GM03348 (cell line): ENCODE results near the gene STKLD1.
"Not testable (repeated sequence)": the region's sequence is repeated elsewhere in the genome, so short reads cannot be mapped to it uniquely, and the experiment has no call there.

Experiments used
- DNase-seq: peaks from one replicate; pipeline ENCODE4 v3.0.0; 2012; ENCODE audit warnings: low spot score

The STKLD1 gene

DNA sequence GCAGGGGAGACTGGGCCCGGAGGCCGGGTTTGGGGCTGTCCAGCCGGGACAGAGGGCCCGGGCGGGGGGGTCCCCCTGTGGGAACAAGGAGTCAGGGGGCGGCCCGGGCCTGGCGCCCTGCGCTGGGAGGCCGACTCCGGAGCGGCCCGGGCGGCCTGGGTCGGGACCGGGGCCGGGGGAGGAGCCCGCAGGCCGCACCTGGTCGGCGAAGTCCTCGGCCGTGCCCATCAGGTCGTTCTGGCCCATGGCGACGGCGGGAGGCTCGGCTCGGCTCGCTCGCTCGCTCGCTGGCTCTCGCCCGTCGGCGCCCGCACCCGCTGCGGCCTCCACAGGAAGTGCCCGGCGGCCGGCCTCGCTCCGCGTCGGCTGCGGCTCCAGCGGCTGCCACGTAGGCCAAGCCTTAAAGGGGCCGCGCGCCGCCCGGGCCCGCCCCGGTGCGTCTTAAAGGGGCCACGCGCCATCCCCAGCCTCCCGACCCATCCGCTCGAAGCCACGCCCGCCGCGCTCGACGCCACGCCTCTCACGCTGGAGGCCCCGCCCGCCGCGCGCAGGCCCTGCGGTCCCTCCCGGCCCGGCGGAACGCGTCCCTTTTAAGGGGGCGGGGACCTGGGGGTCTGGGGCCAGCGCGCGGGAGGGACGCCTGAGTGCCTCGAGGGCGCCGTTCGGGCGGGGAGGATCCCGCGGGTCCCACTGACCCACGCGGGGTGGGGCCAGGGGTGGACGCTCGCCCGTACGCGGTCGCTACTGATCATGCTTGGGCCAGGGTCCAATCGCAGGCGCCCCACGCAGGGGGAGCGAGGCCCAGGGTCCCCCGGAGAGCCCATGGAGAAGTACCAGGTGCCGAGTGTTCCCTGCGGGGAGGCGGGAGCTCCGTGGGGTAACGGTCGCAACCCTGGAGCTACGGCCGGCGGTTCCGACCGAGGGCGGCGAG, at the start of gene STKLD1, which contains the start of gene SURF4:
STKLD1 (plus strand) TSS at position 643 of the 931 bp plus-strand sequence; CDS start at position 751, 108 bp downstream.
SURF4 (minus strand) TSS at position 337 of the 931 bp plus-strand sequence; CDS start at position 246, 91 bp downstream.
- peak; percentile 100 for DNase-seq

- not testable (repeated sequence) for DNase-seq
These were observed 49.1 kb upstream of the STKLD1 start for GRCh38 chr9:133327021-133327420.

DNA sequence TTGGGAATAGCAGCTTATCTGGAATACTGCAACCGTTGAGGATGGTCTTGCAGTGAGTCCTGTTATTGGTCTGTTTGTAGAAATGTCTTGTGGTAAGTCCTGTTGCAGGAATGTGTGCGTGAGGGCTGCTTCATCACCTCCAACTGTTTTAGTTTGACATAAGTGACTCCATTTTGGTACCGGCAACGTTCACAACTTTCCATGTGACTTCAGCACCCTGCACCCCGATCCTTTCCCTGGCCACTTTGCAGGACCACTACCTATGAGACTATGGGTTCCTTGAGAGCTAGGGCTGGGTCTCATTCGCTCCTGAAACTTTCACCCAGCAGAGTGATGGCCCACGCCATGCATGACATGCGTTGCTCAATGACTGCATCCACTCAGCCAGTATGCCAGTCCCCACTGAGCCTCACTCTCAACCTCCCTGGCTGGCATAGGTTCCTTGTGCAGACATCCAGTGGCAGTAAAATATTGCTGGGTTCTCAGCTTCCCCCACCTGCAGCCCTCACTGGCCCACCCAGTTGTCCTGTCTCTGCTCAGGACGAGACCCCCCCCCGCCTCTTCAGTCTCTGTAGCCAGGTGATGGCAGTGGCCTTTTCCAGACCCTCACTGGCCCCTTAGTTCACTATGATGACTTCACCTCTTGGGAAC, 48.2 kb upstream of the STKLD1 start:
- DNase-seq: no peak

DNA sequence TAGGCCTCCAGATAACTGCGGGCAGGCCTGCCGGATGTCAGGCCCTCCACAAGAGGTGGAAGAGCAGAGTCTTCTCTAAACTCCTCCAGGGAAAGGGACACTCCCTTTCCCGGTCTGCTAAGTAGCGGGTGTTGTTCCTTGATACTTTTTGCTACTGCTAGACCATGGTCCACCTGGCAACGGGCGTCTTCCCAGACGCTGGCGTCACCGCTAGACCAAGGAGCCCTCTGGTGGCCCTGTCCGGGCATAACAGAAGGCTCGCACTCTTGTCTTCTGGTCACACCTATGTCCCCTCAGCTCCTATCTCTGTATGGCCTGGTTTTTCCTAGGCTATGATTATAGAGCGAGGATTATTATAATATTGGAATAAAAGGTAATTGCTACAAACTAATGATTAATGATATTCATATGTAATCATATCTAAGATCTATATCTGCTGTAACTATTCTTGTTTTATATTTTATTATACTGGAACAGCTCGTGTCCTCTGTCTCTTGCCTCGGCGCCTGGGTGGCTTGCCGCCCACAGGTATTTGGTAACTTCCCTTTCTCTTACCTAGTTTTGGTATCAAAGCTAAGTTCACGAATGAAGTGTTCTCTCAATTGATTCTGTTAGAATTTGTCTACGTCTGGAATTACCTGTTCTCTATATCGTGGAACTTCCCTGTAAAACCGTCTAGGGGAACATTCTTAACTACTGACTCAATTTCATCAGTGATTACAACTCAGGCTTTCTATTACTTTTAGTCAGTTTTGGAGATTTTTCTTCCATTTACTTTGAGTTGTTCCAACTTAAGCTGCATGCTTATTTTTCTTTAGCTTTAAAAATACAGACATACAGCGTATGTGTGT, 46.6 kb upstream of the STKLD1 start:
- not testable (repeated sequence) for DNase-seq

GRCh38 chr9:133331221-133331620, 44.9 kb upstream of the STKLD1 start:
- no peak for DNase-seq

GRCh38 chr9:133331641-133332380, 44.4 kb upstream of the STKLD1 start:
- DNase-seq: no peak

DNA sequence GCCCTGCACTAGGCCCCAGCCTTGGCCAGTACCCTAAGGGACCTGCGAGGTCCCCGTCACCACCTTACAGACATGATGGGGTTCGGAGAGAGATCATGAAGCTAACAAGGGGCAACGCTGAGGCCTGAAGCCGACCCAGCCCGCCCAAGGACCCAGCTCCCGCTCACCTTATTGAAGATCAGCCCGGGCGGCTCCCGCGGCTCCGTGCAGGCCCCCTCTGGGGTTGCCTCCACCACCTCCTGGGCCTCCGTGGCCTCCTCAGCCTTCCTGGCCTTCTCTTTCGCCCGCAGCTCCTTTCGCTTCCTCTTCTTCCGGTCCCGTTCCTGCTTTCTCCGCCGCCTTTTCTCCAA, 43.8 kb upstream of the STKLD1 start:
- DNase-seq: no peak

- DNase-seq: no peak
These were observed 43.2 kb upstream of the STKLD1 start for GRCh38 chr9:133333011-133333410.

GRCh38 chr9:133333566-133333965, 42.6 kb upstream of the STKLD1 start:
- DNase-seq: no peak

DNA sequence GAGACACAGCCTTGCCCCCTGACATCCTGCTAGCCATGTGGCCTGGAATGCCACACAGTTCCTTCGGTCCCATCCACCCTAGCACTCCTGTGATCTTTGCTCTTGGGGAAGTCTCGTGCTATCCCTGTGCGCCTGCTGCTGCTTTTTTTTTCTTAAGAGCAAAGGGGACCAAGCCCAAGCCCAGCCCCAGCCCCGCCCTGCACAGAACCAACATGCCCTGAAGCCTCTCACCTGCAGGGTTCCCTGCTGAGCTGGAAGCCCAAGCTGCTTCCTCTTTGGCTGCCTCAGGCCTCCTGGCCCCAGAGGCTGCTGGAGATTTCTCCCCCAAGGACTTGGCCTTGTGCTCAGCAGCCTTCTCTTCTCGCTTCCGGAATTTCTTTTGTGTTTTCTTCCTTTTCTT, 42.0 kb upstream of the STKLD1 start:
- no peak for DNase-seq

DNA sequence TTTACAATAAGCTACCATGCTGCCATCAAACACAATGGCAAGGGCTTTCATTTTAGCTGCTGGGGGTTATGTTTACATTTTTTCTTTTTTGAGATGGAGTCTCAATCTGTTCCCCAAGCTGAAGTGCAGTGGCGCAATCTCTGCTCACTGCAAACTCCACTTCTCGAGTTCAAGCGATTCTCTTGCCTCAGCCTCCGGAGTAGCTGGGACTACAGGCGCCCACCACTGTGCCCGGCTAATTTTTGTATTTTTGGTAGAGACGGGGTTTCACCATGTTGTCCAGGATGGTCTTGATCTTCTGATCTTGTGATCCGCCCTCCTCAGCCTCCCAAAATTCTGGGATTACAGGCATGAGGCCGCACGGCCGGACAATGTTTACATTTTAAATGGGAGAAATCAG, 41.3 kb upstream of the STKLD1 start:
- DNase-seq: not testable (repeated sequence)

- DNase-seq: peak; percentile 96
These were observed 40.0 kb upstream of the STKLD1 start, which contains the start of gene SURF6 for GRCh38 chr9:133335924-133336811. TSS of gene SURF6 (minus strand) at chr9:133336188. CDS start at chr9:133336132, 56 bp downstream.

- DNase-seq: no peak
These were observed 36.5 kb upstream of the STKLD1 start for GRCh38 chr9:133339641-133340040.

- DNase-seq: no peak
These were observed 35.9 kb upstream of the STKLD1 start for GRCh38 chr9:133340256-133340655.

DNA sequence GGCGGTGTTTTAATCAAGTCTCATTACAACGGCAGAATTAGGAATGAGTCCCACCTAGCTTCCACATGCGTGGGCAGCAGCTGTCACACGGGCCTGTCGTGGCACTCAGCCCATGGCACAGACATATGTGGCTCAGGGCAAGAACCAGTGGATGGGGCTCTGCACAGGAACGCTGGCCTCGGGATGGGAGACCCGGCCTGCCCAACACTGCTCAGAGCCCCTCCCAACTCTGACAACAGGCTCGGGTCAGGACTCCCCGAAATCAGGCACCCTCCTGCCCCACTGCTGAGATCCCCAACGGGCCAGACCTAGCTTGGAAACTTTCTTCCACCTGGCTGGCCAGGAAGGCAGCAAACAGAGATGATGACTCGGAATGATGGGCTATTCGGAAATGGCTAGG, 35.2 kb upstream of the STKLD1 start:
- DNase-seq: no peak

GRCh38 chr9:133341369-133342068, 34.6 kb upstream of the STKLD1 start:
- DNase-seq: no peak

- no peak for DNase-seq
These were observed 34.1 kb upstream of the STKLD1 start for GRCh38 chr9:133342069-133342406.

- no peak for DNase-seq
These were observed 33.6 kb upstream of the STKLD1 start for GRCh38 chr9:133342570-133342969.

DNA sequence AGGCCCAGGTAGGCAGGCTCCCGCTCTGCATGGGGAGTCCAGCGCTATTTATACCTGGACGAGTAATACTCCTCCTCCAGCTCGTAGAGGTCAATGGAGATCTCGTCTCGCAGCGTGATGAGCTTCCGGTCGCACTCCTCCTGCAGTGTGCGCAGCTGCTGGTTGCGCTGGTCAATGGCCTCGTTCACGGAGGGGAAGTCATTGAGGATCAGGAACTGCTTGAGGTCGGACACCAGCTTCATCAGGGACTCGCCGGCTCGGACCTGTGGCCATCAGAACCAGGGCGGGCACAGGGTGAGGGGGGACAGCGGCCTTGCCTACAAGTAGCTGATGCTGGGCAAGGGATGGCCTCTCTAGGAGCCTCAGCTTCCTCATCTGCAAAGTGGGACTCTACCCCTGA, 32.1 kb upstream of the STKLD1 start:
- no peak for DNase-seq

- DNase-seq: no peak
These were observed 31.2 kb upstream of the STKLD1 start for GRCh38 chr9:133344979-133345378.
